B cell (primary cell): ENCODE measurements around the gene AUTS2. TPM values are rescaled to one million over a fixed set of nuclear protein-coding genes. Genes with fewer than 3 reads are reported as not detected.

Experiments used
- ATAC-seq: fragments of 200-7000 bp; cut with Tn5 transposase; one replicate; pipeline ENCODE4 v1.10.0; 2021; ENCODE audit warnings: low read depth, mild to moderate bottlenecking, moderate number of reproducible peaks, moderate library complexity
- CTCF ChIA-PET: fragments of 350-600 bp; sonication (Branson Sonifier 250); formaldehyde crosslinking; loops from one replicate; lab custom pipeline; 2021; ENCODE audit warnings: antibody characterized with exemption, inconsistent platforms; lab: Charles Lee
- POLR2A ChIA-PET: fragments of 350-600 bp; sonication (Branson Sonifier 250); formaldehyde crosslinking; loops from one replicate; lab custom pipeline; 2021; ENCODE audit warnings: antibody characterized with exemption; lab: Charles Lee
- DNase-seq: peaks from one replicate; pipeline ENCODE4 v3.0.0; 2013
- H2AFZ ChIP-seq: 2 replicates; pipeline ENCODE4 v1.6.1; 2012; ENCODE audit warnings: mild to moderate bottlenecking, low read depth, low read length; ENCODE audit not compliant: insufficient read depth, poor library complexity, severe bottlenecking
- H3K27ac ChIP-seq, 2 donors: 1 replicate in 1 of 2; 2 replicates in 1 of 2; pipeline ENCODE4 v1.5.1; 2012 to 2013; ENCODE audit warnings: low read length in 2 of 2, mild to moderate bottlenecking in 2 of 2, moderate library complexity in 1 of 2
- H3K27me3 ChIP-seq, 4 experiments: fragments of 200-600 bp in 1 of 4; sonication (generic) in 1 of 4; replicated peaks in 1 of 4; 1 replicate in 2 of 4; 2 replicates in 2 of 4; pipeline versions ENCODE4 v1.6.1 to v1.7.0; 2013 to 2016; ENCODE audit warnings: low read length in 3 of 4, mild to moderate bottlenecking in 2 of 4, mixed read lengths in 1 of 4, moderate library complexity in 1 of 4; ENCODE audit not compliant: insufficient read depth in 4 of 4, control insufficient read depth in 3 of 4; ENCODE audit errors: control extremely low read depth in 1 of 4
- H3K36me3 ChIP-seq, 2 experiments: replicated peaks in 1 of 2; 1 replicate in 1 of 2; 2 replicates in 1 of 2; pipeline versions ENCODE4 v1.6.1 to v1.7.1; 2013; ENCODE audit warnings: low read length in 1 of 2; ENCODE audit not compliant: insufficient read depth in 2 of 2, control insufficient read depth in 1 of 2; ENCODE audit errors: control extremely low read depth in 1 of 2, extremely low read depth in 1 of 2
- H3K4me1 ChIP-seq, 2 donors: fragments of 200-600 bp in 1 of 2; sonication (generic) in 1 of 2; 1 replicate in 1 of 2; 2 replicates in 1 of 2; pipeline versions ENCODE4 v1.5.1 to v1.6.1; 2013 to 2017; ENCODE audit warnings: low read length in 2 of 2; ENCODE audit not compliant: control insufficient read depth in 2 of 2, insufficient read depth in 2 of 2
- H3K4me2 ChIP-seq: replicated peaks from 2 replicates; pipeline ENCODE3; 2012; ENCODE audit warnings: mild to moderate bottlenecking, low read depth, low read length; ENCODE audit not compliant: poor library complexity, severe bottlenecking
- H3K4me3 ChIP-seq, 5 experiments: fragments of 200-600 bp in 1 of 5; sonication (generic) in 1 of 5; 1 replicate in 3 of 5; 2 replicates in 2 of 5; pipeline versions ENCODE4 v1.5.1 to v1.7.0; 2011 to 2016; ENCODE audit warnings: low read length in 4 of 5, mild to moderate bottlenecking in 4 of 5, low read depth in 2 of 5, control low read depth in 1 of 5, moderate library complexity in 1 of 5; ENCODE audit not compliant: insufficient read depth in 1 of 5; ENCODE audit errors: control extremely low read depth in 1 of 5, extremely low read depth in 1 of 5
- H3K79me2 ChIP-seq: fragments of 200-600 bp; sonication (generic); one replicate; pipeline ENCODE4 v1.6.0; 2016; ENCODE audit warnings: low read length; ENCODE audit not compliant: control insufficient read depth, insufficient read depth
- H3K9ac ChIP-seq: fragments of 200-600 bp; sonication (generic); 2 replicates; pipeline ENCODE4 v1.6.1; 2017; ENCODE audit warnings: mild to moderate bottlenecking, low read length, moderate library complexity
- H3K9me3 ChIP-seq, 3 donors: one replicate each; pipeline versions ENCODE4 v1.6.1 to v1.7.1; 2013; ENCODE audit warnings: low read length in 2 of 3; ENCODE audit not compliant: control insufficient read depth in 2 of 3, insufficient read depth in 1 of 3; ENCODE audit errors: control extremely low read depth in 1 of 3
- H4K20me1 ChIP-seq: 2 replicates; pipeline ENCODE4 v1.6.0; 2012; ENCODE audit warnings: mild to moderate bottlenecking, low read length; ENCODE audit not compliant: insufficient read depth, control insufficient read depth, poor library complexity, severe bottlenecking
- H3K27ac Mint-ChIP-seq: one replicate; pipeline ENCODE4 v1.8.0; 2021; ENCODE audit warnings: mixed read lengths
- H3K27me3 Mint-ChIP-seq: one replicate; pipeline ENCODE4 v1.8.0; 2021; ENCODE audit warnings: mixed read lengths
- H3K4me1 Mint-ChIP-seq: one replicate; pipeline ENCODE4 v1.8.0; 2021; ENCODE audit warnings: mixed read lengths
- H3K4me3 Mint-ChIP-seq: one replicate; pipeline ENCODE4 v1.8.0; 2021; ENCODE audit warnings: mixed read lengths
- H3K9me3 Mint-ChIP-seq: one replicate; pipeline ENCODE4 v1.8.0; 2022; ENCODE audit warnings: mixed read lengths; ENCODE audit not compliant: insufficient read depth
- EZH2 ChIP-seq: IDR thresholded peaks from 2 replicates; pipeline ENCODE4 v1.6.1; 2012; ENCODE audit warnings: borderline replicate concordance, low read depth, mild to moderate bottlenecking, moderate library complexity, low read length; ENCODE audit not compliant: insufficient read depth, poor library complexity, severe bottlenecking
- WGBS: methylation state at CpG from one replicate; pipeline ENCODE4 v1.1.5; 2013; ENCODE audit warnings: missing lambda C conversion rate; ENCODE audit not compliant: insufficient coverage; 5-methylcytosine and 5-hydroxymethylcytosine counted together
- intact Hi-C: fragments of 100-400 bp; cut with micrococcal nuclease; formaldehyde crosslinking; loops from one replicate; pipeline ENCODE4 v1.10.0; 2022
- polyA plus RNA-seq: library from polyadenylated mRNA; depleted of rRNA; stranded (reverse); fragments of >200 nt; gene quantifications from 2 replicates; pipeline ENCODE4 v1.2.3, GENCODE V29; 2012
- total RNA-seq, 2 donors: library from RNA; stranded (reverse); fragments of 120-200 nt in 1 of 2; gene quantifications; 1 replicate in 1 of 2; 2 replicates in 1 of 2; pipeline versions ENCODE4 v1.2.3 to v1.2.4, GENCODE V29; 2013 to 2022
- TF ChIP-seq, protein P1 (sequence below): fragments of 200-600 bp; IDR thresholded peaks from one replicate; pipeline ENCODE4 v1.8.0; 2022; ENCODE audit warnings: antibody characterized with exemption, mild to moderate bottlenecking

AUTS2 gene
- total and polyA plus RNA-seq, 2 donors (not counting 1 experiment from before 2014, with no cell fraction given) = 22.3 to 35.0 TPM

DNA sequence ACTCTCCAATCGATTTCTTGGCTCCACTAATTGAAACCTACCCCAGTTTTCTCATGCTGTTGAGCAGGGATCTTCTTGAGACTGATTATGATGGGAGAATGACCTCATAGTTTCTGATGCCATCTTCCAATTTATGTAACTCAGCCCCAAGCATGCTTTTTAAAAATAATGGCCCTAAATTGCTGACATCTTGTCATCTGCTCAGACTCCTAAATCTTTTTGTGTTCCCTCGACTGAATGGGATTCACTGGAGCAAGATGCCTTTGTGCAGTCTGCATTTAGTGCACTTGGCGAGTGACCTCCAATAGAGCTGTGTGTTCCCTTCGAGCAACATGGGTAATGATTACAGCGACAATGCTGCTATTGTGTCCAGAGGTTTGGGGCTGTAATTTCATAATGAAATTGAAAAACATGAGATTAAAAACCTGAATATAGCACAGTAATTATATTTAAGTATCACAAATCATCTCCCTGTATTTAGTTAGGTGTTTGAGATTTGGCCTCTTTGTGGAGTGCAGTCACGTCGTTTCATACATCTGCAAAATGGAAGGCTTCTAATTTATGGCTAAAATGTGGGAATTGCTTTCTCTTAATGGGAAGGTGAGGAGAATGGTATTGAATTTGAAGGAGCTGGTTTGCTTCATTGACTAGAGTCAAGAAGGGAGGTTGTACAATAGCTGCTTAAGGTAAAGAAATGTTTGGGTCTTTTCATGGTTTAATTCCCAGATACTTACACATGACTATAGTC lies 192.9 kb downstream of the AUTS2 start:
- Mint-ChIP-seq H3K4me3 (no peak overlapping the region), H3K27ac (no peak overlapping the region), H3K27me3 (no peaks in the 10 kb centered on the region), H3K9me3 (no peaks in the 10 kb centered on the region), H3K4me1 (peaks cover 3% of the 10 kb centered on the region)
- Histone ChIP-seq H3K79me2 (no peaks in the 10 kb centered on the region), H3K4me1 (no peaks in the 10 kb centered on the region), H3K9ac (no peak overlapping the region), H3K4me2 (no peak overlapping the region), H3K9me3 (no peaks in the 10 kb centered on the region), H4K20me1 (no peaks in the 10 kb centered on the region), H3K27ac (no peak overlapping the region), H2AFZ (no peak overlapping the region), H3K36me3 (no peaks in the 10 kb centered on the region), H3K27me3 (no peaks in the 10 kb centered on the region), H3K4me3 (no peak overlapping the region)
- DNase-seq = no peak
- POLR2A ChIA-PET = no interaction called here
- CTCF ChIA-PET = interaction anchor here (0.7 kb wide), 1 partner anchor 101 kb away, joined by 3 read pairs; no protein-coding TSS in a partner anchor
- intact Hi-C loops = no loop called here
- 100% methylated on average over 2 of the region's 7 CpGs for WGBS
- no peak for ATAC-seq
- no peak for TF ChIP-seq EZH2
- TF ChIP-seq, protein P1, sequence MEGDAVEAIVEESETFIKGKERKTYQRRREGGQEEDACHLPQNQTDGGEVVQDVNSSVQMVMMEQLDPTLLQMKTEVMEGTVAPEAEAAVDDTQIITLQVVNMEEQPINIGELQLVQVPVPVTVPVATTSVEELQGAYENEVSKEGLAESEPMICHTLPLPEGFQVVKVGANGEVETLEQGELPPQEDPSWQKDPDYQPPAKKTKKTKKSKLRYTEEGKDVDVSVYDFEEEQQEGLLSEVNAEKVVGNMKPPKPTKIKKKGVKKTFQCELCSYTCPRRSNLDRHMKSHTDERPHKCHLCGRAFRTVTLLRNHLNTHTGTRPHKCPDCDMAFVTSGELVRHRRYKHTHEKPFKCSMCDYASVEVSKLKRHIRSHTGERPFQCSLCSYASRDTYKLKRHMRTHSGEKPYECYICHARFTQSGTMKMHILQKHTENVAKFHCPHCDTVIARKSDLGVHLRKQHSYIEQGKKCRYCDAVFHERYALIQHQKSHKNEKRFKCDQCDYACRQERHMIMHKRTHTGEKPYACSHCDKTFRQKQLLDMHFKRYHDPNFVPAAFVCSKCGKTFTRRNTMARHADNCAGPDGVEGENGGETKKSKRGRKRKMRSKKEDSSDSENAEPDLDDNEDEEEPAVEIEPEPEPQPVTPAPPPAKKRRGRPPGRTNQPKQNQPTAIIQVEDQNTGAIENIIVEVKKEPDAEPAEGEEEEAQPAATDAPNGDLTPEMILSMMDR = no peak

DNA sequence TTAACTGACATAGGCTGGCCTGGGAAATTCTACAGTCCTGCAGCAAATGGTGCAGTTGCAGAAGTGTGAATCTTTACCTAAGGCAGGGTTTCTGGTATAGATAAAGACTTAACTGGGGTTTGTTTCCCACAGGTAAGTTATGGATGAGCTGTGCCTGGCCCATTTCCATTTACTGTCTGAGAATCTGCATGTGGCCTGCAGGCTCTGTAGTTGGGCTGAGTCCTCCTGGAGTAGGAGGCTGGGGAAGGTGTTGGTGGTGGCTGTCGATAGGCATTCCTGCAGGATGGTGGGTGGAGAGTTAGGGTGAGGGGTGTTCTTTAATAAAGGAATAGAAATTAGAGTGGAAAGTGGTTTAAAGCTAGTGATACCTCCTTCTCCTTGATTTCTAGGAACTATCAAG lies 193.5 kb downstream of the AUTS2 start:
- Mint-ChIP-seq H3K27me3 (no peaks in the 10 kb centered on the region), H3K4me3 (no peak overlapping the region)
- CTCF ChIA-PET = interaction anchor here (0.6 to 0.7 kb wide), 2 partner anchors 33 to 100 kb away, joined by 3 read pairs; no protein-coding TSS in a partner anchor

More for the DNA sequence above, 193.5 kb downstream of the AUTS2 start:
- H3K4me2 ChIP-seq = no peak overlapping the region
- Mint-ChIP-seq H3K27ac (no peak overlapping the region), H3K9me3 (no peaks in the 10 kb centered on the region), H3K4me1 (peaks cover 3% of the 10 kb centered on the region)
- no peaks in the 10 kb centered on the region for H3K27me3 ChIP-seq
- no peak overlapping the region for H2AFZ ChIP-seq
- H4K20me1 ChIP-seq = no peaks in the 10 kb centered on the region
- H3K36me3 ChIP-seq = no peaks in the 10 kb centered on the region
- no peak for DNase-seq
- H3K27ac ChIP-seq = no peak overlapping the region
- POLR2A ChIA-PET = no interaction called here
- no peaks in the 10 kb centered on the region for H3K79me2 ChIP-seq
- TF ChIP-seq EZH2 = no peak
- TF ChIP-seq, protein P1 = no peak
- 100% methylated on average over 1 of the region's 1 CpG for WGBS
- no peak for ATAC-seq
- no peak overlapping the region for H3K9ac ChIP-seq
- H3K4me3 ChIP-seq = no peak overlapping the region
- no peaks in the 10 kb centered on the region for H3K4me1 ChIP-seq
- intact Hi-C loops = no loop called here
- H3K9me3 ChIP-seq = no peaks in the 10 kb centered on the region
